Left forelimb (tissue), 1 donor: Measurements from ENCODE around the gene IQSEC1.
"Not testable (repeated sequence)": the region's sequence is repeated elsewhere in the genome, so short reads cannot be mapped to it uniquely, and the experiment has no call there.

Experiments used
- DNase-seq: peaks from one replicate; pipeline ENCODE4 v3.0.0-alpha.2; 2018; ENCODE audit warnings: low spot score

The IQSEC1 gene

GRCh38 chr3:12892840-12893189 is 180.4 kb downstream of the IQSEC1 start:
- DNase-seq: no peak

- no peak for DNase-seq
Measured at GRCh38 chr3:12891985-12892839, 181.0 kb downstream of the IQSEC1 start.

- DNase-seq: no peak
Measured at GRCh38 chr3:12891391-12891984, 181.7 kb downstream of the IQSEC1 start.

GRCh38 chr3:12890610-12891390 is 182.4 kb downstream of the IQSEC1 start:
- no peak for DNase-seq

GRCh38 chr3:12886736-12887135 is 186.5 kb downstream of the IQSEC1 start:
- DNase-seq: no peak

GRCh38 chr3:12886106-12886679 is 187.0 kb downstream of the IQSEC1 start:
- DNase-seq: no peak

- DNase-seq: no peak
Measured at GRCh38 chr3:12885583-12885930, 187.7 kb downstream of the IQSEC1 start.

- DNase-seq: no peak
Measured at GRCh38 chr3:12884790-12885582, 188.2 kb downstream of the IQSEC1 start.

GRCh38 chr3:12884186-12884680 is 189.0 kb downstream of the IQSEC1 start:
- no peak for DNase-seq

GRCh38 chr3:12882336-12883310 is 190.6 kb downstream of the IQSEC1 start:
- no peak for DNase-seq

GRCh38 chr3:12881858-12882257 is 191.4 kb downstream of the IQSEC1 start:
- not testable (repeated sequence) for DNase-seq

- DNase-seq: no peak
Measured at GRCh38 chr3:12879191-12879815, 193.9 kb downstream of the IQSEC1 start.

GRCh38 chr3:12878758-12879157 is 194.5 kb downstream of the IQSEC1 start:
- DNase-seq: not testable (repeated sequence)

GRCh38 chr3:12878141-12878574 is 195.1 kb downstream of the IQSEC1 start:
- no peak for DNase-seq

- DNase-seq: no peak
Measured at GRCh38 chr3:12877040-12877439, 196.2 kb downstream of the IQSEC1 start.

- no peak for DNase-seq
Measured at GRCh38 chr3:12875857-12876836, 197.1 kb downstream of the IQSEC1 start.

- DNase-seq: no peak
Measured at GRCh38 chr3:12871404-12871983, 201.7 kb downstream of the IQSEC1 start.

GRCh38 chr3:12870942-12871341 is 202.3 kb downstream of the IQSEC1 start:
- no peak for DNase-seq
